A549 treated with dexamethasone at 1 μM for 4 hours (cell line): ENCODE measurements around the gene COL26A1. TPM values are rescaled to one million over a fixed set of nuclear protein-coding genes. Genes with fewer than 3 reads are reported as not detected.

ENCODE experiments used
- total RNA-seq: library from RNA; stranded (reverse); fragments of 200-300 nt; extraction: Qiagen RNA extraction; gene quantifications from 5 replicates; pipeline ENCODE4 v1.2.3, GENCODE V29; 2022

COL26A1 gene
- total RNA-seq = 0.42 to 0.72 TPM (median 0.64 TPM) in 5 replicates

DNA sequence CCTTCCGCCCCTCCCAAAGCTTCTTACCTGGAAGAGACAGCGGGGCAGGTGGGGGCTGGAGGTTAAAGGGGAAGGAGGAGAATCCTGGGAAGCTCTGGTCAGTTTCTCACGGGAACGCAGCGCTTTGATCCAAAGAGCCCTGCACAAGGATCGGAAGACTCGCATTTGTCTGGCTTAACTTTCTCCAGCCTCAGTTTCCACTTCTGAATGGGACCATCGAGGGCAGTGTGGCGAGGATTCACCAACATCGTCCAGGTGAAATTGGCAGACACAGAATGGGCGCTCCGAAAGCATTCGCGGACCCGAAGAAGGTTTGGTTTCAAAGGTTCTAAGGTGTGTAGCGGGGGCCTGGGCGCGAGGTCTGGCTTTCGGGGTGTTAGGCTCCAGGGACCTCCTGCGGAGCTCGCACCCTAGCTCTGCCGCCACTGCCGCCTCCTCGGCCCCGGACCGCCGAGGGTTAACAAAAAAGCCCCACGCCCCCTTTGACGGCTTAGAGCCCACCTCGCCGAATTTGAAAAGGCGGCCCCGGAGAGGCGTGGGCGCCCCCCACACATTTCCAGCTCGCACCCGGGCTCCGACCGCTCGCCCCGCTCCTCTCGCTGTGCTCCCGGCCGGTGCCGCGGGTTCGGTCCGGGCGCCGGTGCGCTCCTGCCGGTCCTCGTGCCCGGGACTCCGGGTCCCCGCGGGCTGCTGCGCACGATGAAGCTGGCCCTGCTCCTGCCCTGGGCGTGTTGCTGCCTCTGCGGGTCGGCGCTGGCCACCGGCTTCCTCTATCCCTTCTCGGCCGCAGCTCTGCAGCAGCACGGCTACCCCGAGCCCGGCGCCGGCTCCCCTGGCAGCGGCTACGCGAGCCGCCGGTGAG is at the start of gene COL26A1:
COL26A1 (plus strand) TSS at position 542 of the 862 bp plus-strand sequence; CDS start at position 700, 158 bp downstream.

DNA sequence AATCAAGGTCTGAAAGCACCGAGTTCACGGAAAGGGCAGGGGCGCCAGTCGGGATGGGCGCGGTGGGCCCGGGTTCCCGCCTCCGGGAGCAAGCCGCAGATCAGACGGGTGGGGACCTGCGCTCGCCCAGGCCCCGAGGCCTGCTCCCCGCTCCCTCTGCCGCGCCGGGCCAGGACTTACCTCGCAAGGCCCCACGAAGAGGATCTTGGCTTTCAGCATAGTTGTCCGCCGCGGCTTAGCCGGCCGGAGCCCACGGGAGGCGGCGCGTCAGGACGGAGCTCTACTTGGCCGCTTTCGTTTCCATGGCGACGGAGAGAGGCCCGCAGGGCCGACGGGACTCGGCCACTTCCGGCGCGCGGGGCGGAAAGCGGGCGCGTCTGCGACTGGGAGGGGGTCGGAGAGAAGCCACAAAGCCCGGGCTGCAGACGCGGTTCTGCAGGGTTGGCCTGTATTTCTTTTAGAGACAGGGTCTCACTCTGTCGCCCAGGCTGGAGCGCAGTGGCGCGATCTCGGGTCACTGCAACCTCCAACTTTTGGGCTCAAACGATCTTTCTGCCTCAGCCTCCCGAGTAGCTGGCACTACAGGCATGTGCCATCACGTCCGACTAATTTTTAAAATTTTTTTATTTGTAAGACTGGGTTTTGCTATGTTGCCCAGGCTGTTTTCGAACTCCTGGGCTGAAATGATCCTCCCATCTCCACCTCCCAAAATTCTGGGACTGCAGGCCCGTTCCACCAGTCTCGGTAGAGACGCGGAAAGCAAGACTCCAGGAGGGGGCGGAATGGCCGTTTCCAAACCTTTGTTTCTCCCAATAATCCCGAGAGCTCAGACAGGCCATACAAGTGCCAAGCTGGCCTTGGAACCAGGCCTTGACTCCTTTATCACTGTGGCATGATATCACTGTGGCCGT is 40.9 kb upstream of the COL26A1 start, which contains the start of gene IFT22:
IFT22 (minus strand) TSS at position 322 of the 911 bp plus-strand sequence; CDS start at position 219, 103 bp downstream.

Other genes with a start within 250 kb of the COL26A1 start
- gene SERPINE1, start 235.8 kb upstream of the COL26A1 start, total RNA-seq = 1,539 to 2,200 TPM (median 1,878 TPM) in 5 replicates
- gene AP1S1, start 208.4 kb upstream of the COL26A1 start, total RNA-seq = 124 to 149 TPM (median 129 TPM) in 5 replicates
- 9.7 to 28.7 TPM (median 20.3 TPM) in 5 replicates for gene VGF, start 197.3 kb upstream of the COL26A1 start, total RNA-seq
- 0.09 to 0.21 TPM (median 0.12 TPM) in 5 replicates for gene NAT16, start 182.6 kb upstream of the COL26A1 start, total RNA-seq
- gene MOGAT3, start 161.8 kb upstream of the COL26A1 start, total RNA-seq = 0.20 TPM in 1 of 5 replicates, not detected in the others
- 66.2 to 92.5 TPM (median 87.1 TPM) in 5 replicates for gene PLOD3, start 145.3 kb upstream of the COL26A1 start, total RNA-seq
- gene ZNHIT1, start 144.7 kb upstream of the COL26A1 start, total RNA-seq = 67.6 to 90.3 TPM (median 82.7 TPM) in 5 replicates
- 6.1 to 12.2 TPM (median 10.6 TPM) in 5 replicates for gene CLDN15, start 125.1 kb upstream of the COL26A1 start, total RNA-seq
- gene FIS1, start 117.8 kb upstream of the COL26A1 start, total RNA-seq = 129 to 139 TPM (median 132 TPM) in 5 replicates
- 46.7 to 51.6 TPM (median 51.0 TPM) in 5 replicates for gene IFT22, start 41.1 kb upstream of the COL26A1 start, total RNA-seq